G401 (cell line): ENCODE results near the gene DRG1. TPM values are rescaled to one million over a fixed set of nuclear protein-coding genes. Genes with fewer than 3 reads are reported as not detected.

ENCODE experiments used
- total RNA-seq: library from RNA; depleted of rRNA; stranded (reverse); fragments of >200 nt; shearing (Covaris generic); gene quantifications from 2 replicates; pipeline ENCODE4 v1.2.3, GENCODE V29; 2014; rRNA removed

The DRG1 gene
- total RNA-seq, 1 experiment from 2014 or later = 69.1 TPM

Other genes with a start within 250 kb of the DRG1 start
- gene RNF185, start 239.4 kb upstream of the DRG1 start, total RNA-seq = 45.7 and 54.8 TPM in 2 replicates
- gene LIMK2, start 187.3 kb upstream of the DRG1 start, total RNA-seq = 49.9 and 58.0 TPM in 2 replicates
- 9.3 and 12.5 TPM in 2 replicates for gene PIK3IP1, start 107.1 kb upstream of the DRG1 start, total RNA-seq
- 30.2 and 30.8 TPM in 2 replicates for gene PATZ1, start 53.3 kb upstream of the DRG1 start, total RNA-seq
- 10.2 and 16.8 TPM in 2 replicates for gene EIF4ENIF1, start 90.2 kb downstream of the DRG1 start, total RNA-seq
- gene SFI1, start 96.9 kb downstream of the DRG1 start, total RNA-seq = 17.0 and 43.8 TPM in 2 replicates